K562 (cell line): ENCODE data around the gene CERCAM. TPM values are rescaled to one million over a fixed set of nuclear protein-coding genes. Genes with fewer than 3 reads are reported as not detected.
A peak's percentile ranks its signal among the peaks of the same experiment; 100 is the strongest.

Source experiments
- ESRRA ChIP-seq: fragments of 450-650 bp; IDR thresholded peaks from 2 replicates; pipeline ENCODE4 v1.6.1; 2014; ENCODE audit warnings: low read depth, mild to moderate bottlenecking, moderate library complexity, borderline replicate concordance
- MTF1 ChIP-seq: fragments of 250-450 bp; sonication (Bioruptor Pico); IDR thresholded peaks from 2 replicates; pipeline ENCODE4 v1.9.0; 2021; ENCODE audit warnings: moderate library complexity, mild to moderate bottlenecking, inconsistent platforms, borderline replicate concordance
- MYBL2 ChIP-seq, 2 experiments: fragments of 450-650 bp in 1 of 2; sonication (generic) in 1 of 2; formaldehyde crosslinking in 1 of 2; IDR thresholded peaks; 2 replicates each; pipeline versions ENCODE4 v1.6.1 to v1.8.1; 2017 to 2022; ENCODE audit warnings: borderline replicate concordance in 1 of 2, inconsistent platforms in 1 of 2, low read depth in 1 of 2, mild to moderate bottlenecking in 1 of 2, missing genetic modification reagents in 1 of 2, moderate library complexity in 1 of 2
- NR3C1 ChIP-seq: sonication (generic); formaldehyde crosslinking; IDR thresholded peaks from 2 replicates; pipeline ENCODE4 v1.8.1; 2022; ENCODE audit warnings: missing genetic modification reagents
- SP1 ChIP-seq: sonication (generic); formaldehyde crosslinking; IDR thresholded peaks from 2 replicates; pipeline ENCODE4 v1.8.1; 2022; ENCODE audit warnings: mild to moderate bottlenecking, missing genetic modification reagents
- polyA plus RNA-seq, 8 experiments: library from polyadenylated mRNA; depleted of rRNA in 4 of 8; stranded (reverse) in 5 of 8; unstranded in 3 of 8; fragments of >200 nt; fragmentation: Nextera tagmentation in 2 of 8; fragmentation: Illumina TruSeq in 1 of 8; extraction: Ambion mirVana in 2 of 8; extraction: Trizol in 1 of 8; gene quantifications; 2 replicates each; pipeline versions ENCODE4 v1.2.1 to v1.2.3, GENCODE V29; 2011 to 2014; ENCODE audit warnings: inconsistent platforms in 1 of 8, missing spikeins in 1 of 8
- total RNA-seq, 7 experiments: library from RNA; depleted of rRNA in 6 of 7; stranded (reverse); fragments of >200 nt in 6 of 7; fragmentation: Illumina TruSeq in 2 of 7; extraction: Trizol in 2 of 7; gene quantifications; 2 replicates each; pipeline versions ENCODE4 v1.2.1 to v1.2.3, GENCODE V29; 2011 to 2021; ENCODE audit warnings: low replicate concordance in 1 of 7
- TF ChIP-seq, protein P1 (sequence below): sonication (generic); formaldehyde crosslinking; IDR thresholded peaks from 2 replicates; pipeline ENCODE4 v1.5.0; 2020; ENCODE audit warnings: missing genetic modification reagents
- TF ChIP-seq, protein P2 (sequence below): sonication (generic); formaldehyde crosslinking; IDR thresholded peaks from 2 replicates; pipeline ENCODE4 v1.8.1; 2023; ENCODE audit warnings: mild to moderate bottlenecking, missing genetic modification reagents
- TF ChIP-seq, protein P3 (sequence below): fragments of 250-450 bp; sonication (Bioruptor Pico); IDR thresholded peaks from 2 replicates; pipeline ENCODE4 v1.5.0; 2021; ENCODE audit warnings: mild to moderate bottlenecking, borderline replicate concordance
- TF ChIP-seq, protein P4 (sequence below): fragments of 250-450 bp; sonication (Bioruptor Pico); IDR thresholded peaks from 2 replicates; pipeline ENCODE4 v1.8.0; 2022; ENCODE audit warnings: inconsistent platforms, mild to moderate bottlenecking, moderate library complexity, borderline replicate concordance
- TF ChIP-seq, protein P5 (sequence below): fragments of 250-450 bp; sonication (Bioruptor Pico); IDR thresholded peaks from 2 replicates; pipeline ENCODE4 v1.5.0; 2020; ENCODE audit warnings: mild to moderate bottlenecking, borderline replicate concordance
- TF ChIP-seq, protein P6 (sequence below): conservative IDR thresholded peaks from 2 replicates; pipeline ENCODE4 v1.6.1; 2011; ENCODE audit warnings: low read depth, mild to moderate bottlenecking, low read length; ENCODE audit not compliant: control insufficient read depth

The CERCAM gene
- total and polyA plus RNA-seq, 9 of the 15 experiments (the other 6 are each of a cell fraction or from before 2014, with no cell fraction given): 0.75 to 24.0 (median 18.0) TPM

DNA sequence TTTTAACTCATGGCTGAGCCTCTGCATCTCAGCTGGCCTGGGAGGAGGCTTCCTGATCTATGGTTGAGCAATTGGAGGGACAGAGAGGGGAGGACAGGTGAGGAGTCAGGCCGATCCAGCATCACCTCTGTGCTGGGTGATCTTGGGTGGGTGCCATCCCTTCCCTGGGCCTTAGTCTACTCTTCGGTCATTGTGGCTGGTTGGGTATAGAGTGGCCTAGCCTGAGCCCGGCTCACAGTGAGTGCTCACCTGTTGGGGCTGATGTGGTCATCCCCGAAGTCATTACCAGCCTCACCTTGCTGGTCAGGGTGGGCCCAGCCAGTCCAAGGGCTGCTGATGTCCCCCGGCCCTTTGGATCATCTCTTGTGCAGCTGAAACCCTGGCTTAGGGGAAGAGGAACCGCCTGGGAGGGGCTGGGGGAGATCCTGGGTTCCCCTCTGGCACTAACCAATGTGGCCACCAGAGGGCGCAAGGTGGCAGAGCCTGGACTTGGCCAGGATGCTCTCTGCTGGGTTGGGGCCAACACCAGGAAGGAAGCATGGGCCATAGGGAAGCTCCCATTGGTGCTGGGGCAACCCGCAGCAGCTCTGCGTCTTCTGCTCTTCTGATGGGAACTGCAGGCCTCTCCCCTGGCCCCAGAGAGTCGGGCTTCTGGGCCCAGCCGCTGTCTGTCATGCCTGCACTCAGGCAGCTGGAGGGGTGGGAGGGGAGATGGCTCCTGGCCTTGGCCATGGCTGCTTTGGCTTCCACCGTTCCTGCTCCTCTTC, 17.9 kb downstream of the CERCAM start (continued):
- TF ChIP-seq, protein P1, sequence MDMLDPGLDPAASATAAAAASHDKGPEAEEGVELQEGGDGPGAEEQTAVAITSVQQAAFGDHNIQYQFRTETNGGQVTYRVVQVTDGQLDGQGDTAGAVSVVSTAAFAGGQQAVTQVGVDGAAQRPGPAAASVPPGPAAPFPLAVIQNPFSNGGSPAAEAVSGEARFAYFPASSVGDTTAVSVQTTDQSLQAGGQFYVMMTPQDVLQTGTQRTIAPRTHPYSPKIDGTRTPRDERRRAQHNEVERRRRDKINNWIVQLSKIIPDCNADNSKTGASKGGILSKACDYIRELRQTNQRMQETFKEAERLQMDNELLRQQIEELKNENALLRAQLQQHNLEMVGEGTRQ (CRISPR knock-in tag): no peak
- TF ChIP-seq, protein P2, sequence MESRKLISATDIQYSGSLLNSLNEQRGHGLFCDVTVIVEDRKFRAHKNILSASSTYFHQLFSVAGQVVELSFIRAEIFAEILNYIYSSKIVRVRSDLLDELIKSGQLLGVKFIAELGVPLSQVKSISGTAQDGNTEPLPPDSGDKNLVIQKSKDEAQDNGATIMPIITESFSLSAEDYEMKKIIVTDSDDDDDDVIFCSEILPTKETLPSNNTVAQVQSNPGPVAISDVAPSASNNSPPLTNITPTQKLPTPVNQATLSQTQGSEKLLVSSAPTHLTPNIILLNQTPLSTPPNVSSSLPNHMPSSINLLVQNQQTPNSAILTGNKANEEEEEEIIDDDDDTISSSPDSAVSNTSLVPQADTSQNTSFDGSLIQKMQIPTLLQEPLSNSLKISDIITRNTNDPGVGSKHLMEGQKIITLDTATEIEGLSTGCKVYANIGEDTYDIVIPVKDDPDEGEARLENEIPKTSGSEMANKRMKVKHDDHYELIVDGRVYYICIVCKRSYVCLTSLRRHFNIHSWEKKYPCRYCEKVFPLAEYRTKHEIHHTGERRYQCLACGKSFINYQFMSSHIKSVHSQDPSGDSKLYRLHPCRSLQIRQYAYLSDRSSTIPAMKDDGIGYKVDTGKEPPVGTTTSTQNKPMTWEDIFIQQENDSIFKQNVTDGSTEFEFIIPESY (CRISPR knock-in tag): peak; percentile 47; the same call in 1 of the 2 replicates
- TF ChIP-seq, protein P3, sequence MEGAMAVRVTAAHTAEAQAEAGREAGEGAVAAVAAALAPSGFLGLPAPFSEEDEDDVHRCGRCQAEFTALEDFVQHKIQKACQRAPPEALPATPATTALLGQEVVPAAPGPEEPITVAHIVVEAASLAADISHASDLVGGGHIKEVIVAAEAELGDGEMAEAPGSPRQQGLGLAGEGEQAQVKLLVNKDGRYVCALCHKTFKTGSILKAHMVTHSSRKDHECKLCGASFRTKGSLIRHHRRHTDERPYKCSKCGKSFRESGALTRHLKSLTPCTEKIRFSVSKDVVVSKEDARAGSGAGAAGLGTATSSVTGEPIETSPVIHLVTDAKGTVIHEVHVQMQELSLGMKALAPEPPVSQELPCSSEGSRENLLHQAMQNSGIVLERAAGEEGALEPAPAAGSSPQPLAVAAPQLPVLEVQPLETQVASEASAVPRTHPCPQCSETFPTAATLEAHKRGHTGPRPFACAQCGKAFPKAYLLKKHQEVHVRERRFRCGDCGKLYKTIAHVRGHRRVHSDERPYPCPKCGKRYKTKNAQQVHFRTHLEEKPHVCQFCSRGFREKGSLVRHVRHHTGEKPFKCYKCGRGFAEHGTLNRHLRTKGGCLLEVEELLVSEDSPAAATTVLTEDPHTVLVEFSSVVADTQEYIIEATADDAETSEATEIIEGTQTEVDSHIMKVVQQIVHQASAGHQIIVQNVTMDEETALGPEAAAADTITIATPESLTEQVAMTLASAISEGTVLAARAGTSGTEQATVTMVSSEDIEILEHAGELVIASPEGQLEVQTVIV (CRISPR knock-in tag): no peak
- TF ChIP-seq, protein P4, sequence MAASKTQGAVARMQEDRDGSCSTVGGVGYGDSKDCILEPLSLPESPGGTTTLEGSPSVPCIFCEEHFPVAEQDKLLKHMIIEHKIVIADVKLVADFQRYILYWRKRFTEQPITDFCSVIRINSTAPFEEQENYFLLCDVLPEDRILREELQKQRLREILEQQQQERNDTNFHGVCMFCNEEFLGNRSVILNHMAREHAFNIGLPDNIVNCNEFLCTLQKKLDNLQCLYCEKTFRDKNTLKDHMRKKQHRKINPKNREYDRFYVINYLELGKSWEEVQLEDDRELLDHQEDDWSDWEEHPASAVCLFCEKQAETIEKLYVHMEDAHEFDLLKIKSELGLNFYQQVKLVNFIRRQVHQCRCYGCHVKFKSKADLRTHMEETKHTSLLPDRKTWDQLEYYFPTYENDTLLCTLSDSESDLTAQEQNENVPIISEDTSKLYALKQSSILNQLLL (CRISPR knock-in tag): no peak
- no peak for TF ChIP-seq NR3C1 (CRISPR knock-in tag)
- TF ChIP-seq, protein P5, sequence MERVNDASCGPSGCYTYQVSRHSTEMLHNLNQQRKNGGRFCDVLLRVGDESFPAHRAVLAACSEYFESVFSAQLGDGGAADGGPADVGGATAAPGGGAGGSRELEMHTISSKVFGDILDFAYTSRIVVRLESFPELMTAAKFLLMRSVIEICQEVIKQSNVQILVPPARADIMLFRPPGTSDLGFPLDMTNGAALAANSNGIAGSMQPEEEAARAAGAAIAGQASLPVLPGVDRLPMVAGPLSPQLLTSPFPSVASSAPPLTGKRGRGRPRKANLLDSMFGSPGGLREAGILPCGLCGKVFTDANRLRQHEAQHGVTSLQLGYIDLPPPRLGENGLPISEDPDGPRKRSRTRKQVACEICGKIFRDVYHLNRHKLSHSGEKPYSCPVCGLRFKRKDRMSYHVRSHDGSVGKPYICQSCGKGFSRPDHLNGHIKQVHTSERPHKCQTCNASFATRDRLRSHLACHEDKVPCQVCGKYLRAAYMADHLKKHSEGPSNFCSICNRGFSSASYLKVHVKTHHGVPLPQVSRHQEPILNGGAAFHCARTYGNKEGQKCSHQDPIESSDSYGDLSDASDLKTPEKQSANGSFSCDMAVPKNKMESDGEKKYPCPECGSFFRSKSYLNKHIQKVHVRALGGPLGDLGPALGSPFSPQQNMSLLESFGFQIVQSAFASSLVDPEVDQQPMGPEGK (CRISPR knock-in tag): no peak
- no peak for TF ChIP-seq MYBL2 (IDR thresholded peaks at IDR 0.05; ENCODE audit: low read depth)
- TF ChIP-seq MYBL2 (CRISPR knock-in tag; IDR thresholded peaks at IDR 0.05; ENCODE audit: borderline replicate concordance): no peak
- TF ChIP-seq, protein P6, sequence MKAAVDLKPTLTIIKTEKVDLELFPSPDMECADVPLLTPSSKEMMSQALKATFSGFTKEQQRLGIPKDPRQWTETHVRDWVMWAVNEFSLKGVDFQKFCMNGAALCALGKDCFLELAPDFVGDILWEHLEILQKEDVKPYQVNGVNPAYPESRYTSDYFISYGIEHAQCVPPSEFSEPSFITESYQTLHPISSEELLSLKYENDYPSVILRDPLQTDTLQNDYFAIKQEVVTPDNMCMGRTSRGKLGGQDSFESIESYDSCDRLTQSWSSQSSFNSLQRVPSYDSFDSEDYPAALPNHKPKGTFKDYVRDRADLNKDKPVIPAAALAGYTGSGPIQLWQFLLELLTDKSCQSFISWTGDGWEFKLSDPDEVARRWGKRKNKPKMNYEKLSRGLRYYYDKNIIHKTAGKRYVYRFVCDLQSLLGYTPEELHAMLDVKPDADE: no peak
- TF ChIP-seq ESRRA: 0 out of 2 replicates have a peak, but pooled peaks have one; percentile 16
- no peak for TF ChIP-seq MTF1
- TF ChIP-seq SP1: 0 out of 2 replicates have a peak, but pooled peaks have one; percentile 45
